ENCODE measurements around the gene SHCBP1L.

- TF ChIP-seq CTCF (IDR thresholded peaks at IDR 0.05) (no peak), POLR2A (IDR thresholded peaks at IDR 0.05) (no peak), POLR2AphosphoS5 (IDR thresholded peaks at IDR 0.05) (no peak)
Measured at GRCh38 chr1:182872881-182873280, 80.1 kb downstream of the SHCBP1L start.

Data from sigmoid colon (tissue), 4 donors.